Right atrium auricular region (tissue), 2 donors: Measurements from ENCODE around the gene MND1. TPM values are rescaled to one million over a fixed set of nuclear protein-coding genes. Genes with fewer than 3 reads are reported as not detected.
"Not testable (repeated sequence)": the region's sequence is repeated elsewhere in the genome, so short reads cannot be mapped to it uniquely, and the experiment has no call there.

ENCODE experiments used
- DNase-seq: peaks from one replicate; pipeline ENCODE4 v3.0.0-alpha.2; 2019; ENCODE audit warnings: low spot score
- H3K27ac ChIP-seq, 2 donors: fragments of 200-600 bp; sonication (generic); 1 replicate in 1 of 2; 2 replicates in 1 of 2; pipeline ENCODE4 v1.5.1; 2016 to 2019
- H3K27me3 ChIP-seq, 2 donors: fragments of 200-600 bp; sonication (generic); one replicate each; pipeline versions ENCODE4 v1.5.1 to v1.6.0; 2017 to 2019
- H3K36me3 ChIP-seq: fragments of 200-600 bp; sonication (generic); one replicate; pipeline ENCODE4 v1.5.1; 2016
- H3K4me1 ChIP-seq, 2 donors: fragments of 200-600 bp; sonication (generic); one replicate each; pipeline versions ENCODE4 v1.5.1 to v1.6.0; 2017 to 2019
- H3K4me3 ChIP-seq, 2 donors: fragments of 200-600 bp; sonication (generic); 1 replicate in 1 of 2; 2 replicates in 1 of 2; pipeline ENCODE4 v1.5.1; 2017 to 2019; ENCODE audit warnings: mild to moderate bottlenecking in 1 of 2, moderate library complexity in 1 of 2
- H3K9me3 ChIP-seq, 2 donors: fragments of 200-600 bp; sonication (generic); one replicate each; pipeline ENCODE4 v1.5.1; 2019
- total RNA-seq, 2 donors: library from RNA; depleted of rRNA; stranded (reverse); fragments of >200 nt; gene quantifications; one replicate each; pipeline ENCODE4 v1.1.0, GENCODE V29; 2016
- TF ChIP-seq, protein P1 (sequence below), 2 donors: fragments of 200-600 bp; sonication (generic); IDR thresholded peaks; one replicate each; pipeline ENCODE4 v1.5.1; 2019; ENCODE audit warnings: antibody characterized with exemption in 2 of 2

The MND1 gene
- total RNA-seq, 2 donors from 2014 or later = not detected

DNA sequence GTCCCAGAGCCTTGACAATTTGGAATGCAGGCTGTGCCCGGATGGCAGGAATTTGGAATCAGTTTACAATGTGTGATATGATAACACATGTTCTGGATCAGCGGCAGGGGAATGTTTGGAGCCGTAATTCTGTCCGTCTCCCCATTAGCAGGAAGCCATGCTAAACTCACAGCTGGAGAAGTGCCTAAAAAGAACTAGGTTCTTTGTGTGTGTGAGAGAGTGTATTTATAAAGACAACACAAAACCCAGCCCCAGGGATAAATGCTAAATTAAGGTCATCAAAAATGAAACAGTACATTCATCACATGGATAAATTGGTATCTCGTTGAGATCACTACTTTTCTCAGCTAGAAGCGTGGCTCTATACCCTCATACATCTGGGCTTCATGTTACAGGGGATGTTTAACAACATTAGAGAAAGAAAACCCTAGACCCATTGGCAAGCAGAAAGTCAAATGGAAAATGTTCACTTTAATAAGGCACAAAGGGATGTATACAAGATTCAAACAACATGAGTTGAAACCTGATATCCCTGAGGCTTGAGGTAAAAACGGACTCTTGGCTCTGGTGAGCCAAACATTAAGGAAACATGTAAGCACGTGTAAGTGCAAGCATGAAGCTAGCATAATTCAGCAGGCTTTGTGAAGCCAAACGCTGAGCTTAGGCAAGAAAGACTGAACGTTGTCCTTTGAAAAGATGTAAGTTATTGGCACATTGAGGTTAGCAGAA, 103.7 kb downstream of the MND1 start:
- TF ChIP-seq, protein P1, sequence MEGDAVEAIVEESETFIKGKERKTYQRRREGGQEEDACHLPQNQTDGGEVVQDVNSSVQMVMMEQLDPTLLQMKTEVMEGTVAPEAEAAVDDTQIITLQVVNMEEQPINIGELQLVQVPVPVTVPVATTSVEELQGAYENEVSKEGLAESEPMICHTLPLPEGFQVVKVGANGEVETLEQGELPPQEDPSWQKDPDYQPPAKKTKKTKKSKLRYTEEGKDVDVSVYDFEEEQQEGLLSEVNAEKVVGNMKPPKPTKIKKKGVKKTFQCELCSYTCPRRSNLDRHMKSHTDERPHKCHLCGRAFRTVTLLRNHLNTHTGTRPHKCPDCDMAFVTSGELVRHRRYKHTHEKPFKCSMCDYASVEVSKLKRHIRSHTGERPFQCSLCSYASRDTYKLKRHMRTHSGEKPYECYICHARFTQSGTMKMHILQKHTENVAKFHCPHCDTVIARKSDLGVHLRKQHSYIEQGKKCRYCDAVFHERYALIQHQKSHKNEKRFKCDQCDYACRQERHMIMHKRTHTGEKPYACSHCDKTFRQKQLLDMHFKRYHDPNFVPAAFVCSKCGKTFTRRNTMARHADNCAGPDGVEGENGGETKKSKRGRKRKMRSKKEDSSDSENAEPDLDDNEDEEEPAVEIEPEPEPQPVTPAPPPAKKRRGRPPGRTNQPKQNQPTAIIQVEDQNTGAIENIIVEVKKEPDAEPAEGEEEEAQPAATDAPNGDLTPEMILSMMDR (IDR thresholded peaks at IDR 0.05) = no peak
- no peak for DNase-seq
- no peaks in the 10 kb centered on the region for H3K9me3 ChIP-seq
- H3K27me3 ChIP-seq = no peaks in the 10 kb centered on the region
- no peak overlapping the region for H3K27ac ChIP-seq
- H3K4me3 ChIP-seq = no peak overlapping the region
- no peaks in the 10 kb centered on the region for H3K4me1 ChIP-seq
- no peaks in the 10 kb centered on the region for H3K36me3 ChIP-seq

DNA sequence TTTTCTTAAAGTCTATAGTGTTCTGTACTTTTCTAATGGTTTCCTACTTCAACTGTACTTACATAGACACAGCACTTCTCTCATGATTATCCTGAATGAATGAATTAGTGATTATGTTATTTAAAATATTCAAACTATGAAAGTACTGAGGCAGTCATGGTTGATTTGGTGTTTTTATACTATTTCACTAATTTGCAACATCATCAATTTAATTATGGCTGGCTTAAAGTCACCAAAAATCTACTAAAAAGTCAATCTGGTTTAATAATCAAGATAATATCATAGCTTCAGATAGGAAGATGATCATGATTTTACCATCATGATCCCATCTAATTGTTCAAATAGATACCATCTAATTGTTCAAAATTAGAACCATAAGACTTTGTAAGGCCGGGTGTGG, 104.8 kb downstream of the MND1 start:
- DNase-seq = no peak
- TF ChIP-seq, protein P1 (IDR thresholded peaks at IDR 0.05) = no peak
- Histone ChIP-seq H3K27me3 (no peaks in the 10 kb centered on the region), H3K4me1 (no peaks in the 10 kb centered on the region), H3K9me3 (no peaks in the 10 kb centered on the region), H3K27ac (no peak overlapping the region), H3K36me3 (no peaks in the 10 kb centered on the region), H3K4me3 (no peak overlapping the region)

DNA sequence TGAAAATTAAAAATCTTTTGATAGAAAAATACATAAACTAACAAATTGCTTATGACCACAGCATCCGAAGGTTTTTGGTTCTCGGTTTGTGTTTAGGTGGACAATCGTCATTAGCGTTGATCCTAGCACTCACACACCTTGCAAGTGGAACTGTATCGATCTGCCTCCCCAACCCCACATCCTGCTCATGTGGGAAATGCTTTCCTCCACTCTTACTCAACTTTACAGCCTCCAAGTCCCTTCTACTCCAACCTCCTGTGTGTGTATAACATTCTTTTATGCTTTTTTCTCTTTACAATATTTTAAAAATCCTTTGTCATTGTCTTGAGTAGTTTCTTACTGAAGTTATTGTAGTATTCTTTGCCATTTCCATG, 106.0 kb downstream of the MND1 start:
- H3K27ac ChIP-seq = no peak overlapping the region
- no peaks in the 10 kb centered on the region for H3K4me1 ChIP-seq
- no peaks in the 10 kb centered on the region for H3K36me3 ChIP-seq
- no peak overlapping the region for H3K4me3 ChIP-seq
- H3K9me3 ChIP-seq = no peaks in the 10 kb centered on the region
- TF ChIP-seq, protein P1 (IDR thresholded peaks at IDR 0.05) = no peak
- no peak for DNase-seq
- no peaks in the 10 kb centered on the region for H3K27me3 ChIP-seq

DNA sequence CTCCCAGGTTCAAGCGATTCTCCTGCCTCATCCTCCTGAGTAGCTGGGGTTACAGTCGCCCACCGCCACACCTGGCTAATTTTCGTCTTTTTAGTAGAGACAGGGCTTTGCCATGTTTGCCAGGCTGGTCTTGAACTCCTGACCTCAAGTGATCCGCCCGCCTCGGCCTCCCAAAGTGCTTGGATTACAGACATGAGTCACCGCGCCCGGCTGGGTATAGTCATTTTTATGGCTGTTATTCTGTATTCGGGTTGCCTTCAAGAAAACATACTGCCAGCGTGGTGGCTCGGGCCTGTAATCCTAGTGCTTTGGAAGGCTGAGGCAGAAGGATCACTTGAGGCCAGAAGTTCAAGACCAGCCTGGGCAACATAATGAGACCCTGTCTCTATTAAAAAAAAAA, 106.7 kb downstream of the MND1 start:
- not testable (repeated sequence) for H3K27ac ChIP-seq, H3K4me3 ChIP-seq, H3K9me3 ChIP-seq, H3K36me3 ChIP-seq, DNase-seq, H3K4me1 ChIP-seq, H3K27me3 ChIP-seq

DNA sequence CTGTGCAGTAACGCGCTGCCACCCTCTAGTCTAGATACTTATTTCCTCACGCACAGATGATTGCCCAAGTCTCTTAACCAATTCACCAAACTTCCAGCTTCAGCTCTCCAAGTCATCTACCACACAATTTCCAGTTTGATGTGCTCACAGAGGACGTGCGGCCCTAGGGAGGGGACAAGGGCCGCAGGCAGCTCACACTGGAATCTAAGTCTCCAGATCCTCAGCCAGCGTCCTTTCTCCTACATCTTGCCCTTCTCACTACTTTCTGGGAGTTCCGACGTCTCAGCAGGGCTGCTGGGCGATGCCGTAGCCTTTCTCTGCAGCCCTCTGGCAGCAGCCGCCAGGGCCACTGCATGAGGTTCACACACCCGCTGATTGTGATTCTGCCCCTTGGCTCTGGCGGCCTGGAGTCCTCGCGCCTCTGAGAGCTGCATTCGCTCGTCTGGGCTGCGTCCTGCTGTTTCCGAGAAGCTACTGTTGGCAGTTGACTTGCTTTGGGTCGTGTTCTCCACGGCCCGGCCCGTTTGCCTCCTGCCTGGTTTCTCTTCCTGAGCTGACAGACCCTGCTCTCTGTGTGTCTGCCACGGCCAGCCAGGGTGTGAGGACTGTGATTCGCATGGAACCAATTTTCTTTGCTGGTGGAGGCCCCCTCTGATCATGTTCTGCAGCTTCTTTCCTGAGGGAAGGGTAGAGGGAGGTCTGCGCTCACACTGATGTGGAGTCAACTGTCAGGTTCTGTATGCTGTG, 107.6 kb downstream of the MND1 start:
- Histone ChIP-seq H3K4me1 (no peaks in the 10 kb centered on the region), H3K4me3 (no peak overlapping the region), H3K36me3 (no peaks in the 10 kb centered on the region), H3K9me3 (no peaks in the 10 kb centered on the region), H3K27me3 (no peaks in the 10 kb centered on the region), H3K27ac (no peak overlapping the region)
- TF ChIP-seq, protein P1 (IDR thresholded peaks at IDR 0.05) = no peak
- DNase-seq = no peak

DNA sequence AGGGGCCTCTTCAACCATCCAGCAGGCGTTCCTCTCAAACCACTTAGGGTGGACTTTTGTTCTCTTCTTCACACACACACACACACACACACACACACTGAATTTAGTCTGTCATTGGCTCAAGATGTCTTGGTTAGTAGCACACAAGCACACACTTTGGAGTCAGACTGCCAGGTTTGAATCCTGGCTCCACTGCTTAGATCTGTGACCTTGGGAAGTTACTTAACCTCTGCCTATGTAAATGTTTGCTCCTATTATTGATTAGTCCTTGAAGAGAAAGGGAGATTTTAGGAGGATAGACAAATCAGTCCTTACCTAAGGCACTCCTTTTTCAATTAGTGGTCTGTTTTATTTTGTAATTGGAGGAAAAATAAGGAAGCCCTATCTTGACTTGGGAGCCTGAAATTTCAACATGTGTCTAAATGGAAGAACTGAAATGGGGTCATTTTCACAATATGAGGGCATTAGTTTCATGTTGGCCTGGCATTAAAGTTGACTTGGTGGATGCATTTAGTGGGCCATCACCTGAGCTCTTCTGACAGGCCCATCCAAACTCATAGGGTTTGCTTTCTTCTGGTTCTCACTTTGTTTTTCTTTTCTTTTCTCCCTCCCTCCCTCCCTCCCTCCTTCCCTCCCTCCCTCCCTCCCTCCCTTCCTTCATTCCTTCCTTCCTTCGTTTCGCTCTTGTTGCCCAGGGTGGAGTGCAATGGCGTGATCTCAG, 108.3 kb downstream of the MND1 start:
- Histone ChIP-seq H3K9me3 (no peaks in the 10 kb centered on the region), H3K27ac (no peak overlapping the region), H3K4me3 (no peak overlapping the region), H3K4me1 (no peaks in the 10 kb centered on the region), H3K36me3 (no peaks in the 10 kb centered on the region), H3K27me3 (no peaks in the 10 kb centered on the region)
- TF ChIP-seq, protein P1 (IDR thresholded peaks at IDR 0.05) = no peak
- DNase-seq = no peak
